ENCODE data around the gene ACAA2.
"Not testable (repeated sequence)": the region's sequence is repeated elsewhere in the genome, so short reads cannot be mapped to it uniquely, and the experiment has no call there.

The ACAA2 gene

GRCh38 chr18:49811151-49811938 lies 2.0 kb downstream of the ACAA2 start:
- no peak for DNase-seq (ENCODE audit: low read depth)

GRCh38 chr18:49808553-49809191 lies 4.7 kb downstream of the ACAA2 start:
- not testable (repeated sequence) for DNase-seq (ENCODE audit: low read depth)

- DNase-seq (ENCODE audit: low read depth), result no peak
Measured at GRCh38 chr18:49804096-49804495, 9.2 kb downstream of the ACAA2 start.

GRCh38 chr18:49802623-49803022 lies 10.7 kb downstream of the ACAA2 start:
- DNase-seq (ENCODE audit: low read depth), result no peak

GRCh38 chr18:49800491-49800890 lies 12.8 kb downstream of the ACAA2 start:
- DNase-seq (ENCODE audit: low read depth), result not testable (repeated sequence)

GRCh38 chr18:49799806-49800205 lies 13.5 kb downstream of the ACAA2 start:
- not testable (repeated sequence) for DNase-seq (ENCODE audit: low read depth)

- no peak for DNase-seq (ENCODE audit: low read depth)
Measured at GRCh38 chr18:49798001-49798400, 15.3 kb downstream of the ACAA2 start.

- DNase-seq (ENCODE audit: low read depth), result no peak
Measured at GRCh38 chr18:49795612-49796552, 17.5 kb downstream of the ACAA2 start.

GRCh38 chr18:49794743-49795142 lies 18.6 kb downstream of the ACAA2 start:
- no peak for DNase-seq (ENCODE audit: low read depth)

- not testable (repeated sequence) for DNase-seq (ENCODE audit: low read depth)
Measured at GRCh38 chr18:49789560-49790134, 23.7 kb downstream of the ACAA2 start.

- peak; percentile 15 for DNase-seq (ENCODE audit: low read depth)
Measured at GRCh38 chr18:49788327-49788898, 24.9 kb downstream of the ACAA2 start.

- DNase-seq (ENCODE audit: low read depth), result no peak
Measured at GRCh38 chr18:49786019-49786720, 27.2 kb downstream of the ACAA2 start.

GRCh38 chr18:49784427-49785185 lies 28.7 kb downstream of the ACAA2 start:
- DNase-seq (ENCODE audit: low read depth), result peak; percentile 9

- DNase-seq (ENCODE audit: low read depth), result not testable (repeated sequence)
Measured at GRCh38 chr18:49783631-49784030, 29.7 kb downstream of the ACAA2 start.

GRCh38 chr18:49778826-49779465 lies 34.4 kb downstream of the ACAA2 start:
- no peak for DNase-seq (ENCODE audit: low read depth)

- DNase-seq (ENCODE audit: low read depth), result no peak
Measured at GRCh38 chr18:49769047-49769728, 44.1 kb downstream of the ACAA2 start.

- peak; percentile 61 for DNase-seq (ENCODE audit: low read depth)
Measured at GRCh38 chr18:49768051-49768391, 45.3 kb downstream of the ACAA2 start.

GRCh38 chr18:49767111-49768050 lies 46.0 kb downstream of the ACAA2 start:
- no peak for DNase-seq (ENCODE audit: low read depth)
